Measurements from ENCODE around the gene GNAT2. TPM values are rescaled to one million over a fixed set of nuclear protein-coding genes. Genes with fewer than 3 reads are reported as not detected.

GNAT2 gene
- 0.32 TPM in 1 of 2 replicates, not detected in the other for total RNA-seq

DNA sequence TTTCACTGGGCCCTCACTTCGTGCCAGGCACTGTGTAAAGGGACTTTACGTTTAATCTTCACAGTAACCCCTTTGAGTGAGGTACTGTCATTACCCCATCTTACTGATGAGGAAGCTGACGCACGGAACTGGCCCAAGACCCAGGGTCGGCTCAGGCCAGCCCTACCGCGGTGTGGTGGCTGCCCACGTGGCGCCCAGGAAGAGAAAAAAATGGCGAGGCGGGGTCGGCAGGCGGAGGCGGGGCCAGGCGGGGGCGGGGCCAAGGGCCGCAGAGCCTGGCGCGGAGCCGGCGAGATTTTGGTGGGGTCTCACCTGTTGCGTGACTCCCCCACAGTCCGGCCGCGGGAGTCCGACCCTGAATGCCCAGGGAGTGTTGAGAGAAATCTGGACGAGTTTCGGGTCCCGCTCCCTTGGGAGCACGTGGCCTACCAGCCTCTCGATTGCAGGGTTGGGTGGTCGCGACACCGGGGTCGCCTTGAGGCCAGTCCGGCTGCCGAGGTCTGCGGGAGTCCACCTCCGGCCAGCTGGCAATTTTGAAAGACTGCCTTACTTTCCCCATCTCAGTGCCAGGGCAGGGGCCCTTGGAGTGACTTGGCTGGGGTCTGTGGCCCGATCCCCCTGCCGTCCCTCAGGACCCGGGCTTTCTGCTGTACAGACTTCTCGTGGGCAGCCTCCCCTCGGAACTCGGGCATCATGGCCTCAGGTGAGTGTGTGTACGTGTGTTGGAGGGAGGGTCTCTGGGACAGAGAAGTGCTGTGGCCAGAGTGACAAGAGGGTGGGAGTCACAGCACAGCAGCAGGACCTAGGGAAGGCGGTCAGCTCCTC lies at the start of gene GNAT2, which contains the start of gene AMPD2:
Gene GNAT2, minus strand, starts transcription at position 41 of the 825 bp plus-strand sequence. CDS start 6,746 bp downstream, outside the sequence.
Gene AMPD2, plus strand, starts transcription at position 262 of the 825 bp plus-strand sequence. CDS start 1,339 bp downstream, outside the sequence.

GRCh38 chr1:109667452-109668122 lies 48.2 kb upstream of the GNAT2 start, which contains the start of gene GSTM2:
Gene GSTM2 (plus strand): TSS chr1:109668057. CDS start chr1:109668116, 59 bp downstream.

DNA sequence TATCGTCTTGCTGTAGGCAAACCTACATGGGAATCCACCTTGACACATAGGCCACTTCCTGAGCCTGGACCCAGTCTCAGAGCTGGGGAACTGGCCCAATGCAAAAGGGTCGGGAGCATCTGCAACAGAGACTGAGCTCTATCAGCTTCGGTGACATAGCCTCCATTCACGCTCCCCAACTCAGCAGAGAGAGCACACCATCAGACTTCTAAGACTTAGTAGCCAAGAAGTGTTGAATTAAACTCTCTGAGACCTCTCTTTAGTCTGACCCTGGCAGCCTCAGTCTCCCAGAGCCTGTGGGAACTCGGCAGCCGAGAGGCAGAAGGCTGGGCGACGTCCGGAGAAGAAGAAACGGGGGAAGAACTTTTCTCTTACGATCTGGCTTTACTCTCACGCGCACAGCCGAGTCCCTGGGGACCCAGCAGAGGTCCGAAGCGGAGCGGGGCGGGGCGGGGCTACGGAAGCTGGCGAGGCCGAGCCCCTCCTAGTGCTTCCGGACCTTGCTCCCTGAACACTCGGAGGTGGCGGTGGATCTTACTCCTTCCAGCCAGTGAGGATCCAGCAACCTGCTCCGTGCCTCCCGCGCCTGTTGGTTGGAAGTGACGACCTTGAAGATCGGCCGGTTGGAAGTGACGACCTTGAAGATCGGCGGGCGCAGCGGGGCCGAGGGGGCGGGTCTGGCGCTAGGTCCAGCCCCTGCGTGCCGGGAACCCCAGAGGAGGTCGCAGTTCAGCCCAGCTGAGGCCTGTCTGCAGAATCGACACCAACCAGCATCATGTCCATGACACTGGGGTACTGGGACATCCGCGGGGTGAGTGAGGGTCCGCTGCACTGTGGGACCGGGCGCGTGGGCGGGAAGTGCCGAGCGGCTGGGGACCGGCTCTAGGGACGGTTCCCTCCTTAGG lies 36.5 kb upstream of the GNAT2 start, which contains the start of gene GSTM4:
Gene GSTM4, plus strand, starts transcription at position 485 of the 905 bp plus-strand sequence. Its CDS starts 291 bp downstream, at position 776.

Other genes with a start within 250 kb of the GNAT2 start
- gene SORT1, start 221.7 kb downstream of the GNAT2 start, total RNA-seq: 15.3 and 19.6 TPM in 2 replicates
- gene PSMA5, start 193.2 kb downstream of the GNAT2 start, total RNA-seq: 79.8 and 93.9 TPM in 2 replicates
- not detected in 2 replicates for gene SYPL2, start 153.1 kb downstream of the GNAT2 start, total RNA-seq
- gene ATXN7L2, start 135.7 kb downstream of the GNAT2 start, total RNA-seq: 1.9 and 2.1 TPM in 2 replicates
- 3.3 and 4.5 TPM in 2 replicates for gene CYB561D1, start 125.5 kb downstream of the GNAT2 start, total RNA-seq
- gene AMIGO1, start 109.9 kb downstream of the GNAT2 start, total RNA-seq: 0.65 and 0.76 TPM in 2 replicates
- gene GPR61, start 79.7 kb downstream of the GNAT2 start, total RNA-seq: not detected in 2 replicates
- gene GNAI3, start 71.0 kb downstream of the GNAT2 start, total RNA-seq: 19.2 and 21.9 TPM in 2 replicates
- 41.3 and 51.7 TPM in 2 replicates for gene AMPD2, start 221 bp upstream of the GNAT2 start, total RNA-seq
- gene GSTM4, start 36.5 kb upstream of the GNAT2 start, total RNA-seq: 1.5 and 2.3 TPM in 2 replicates
- 0.32 and 4.3 TPM in 2 replicates for gene GSTM2, start 48.4 kb upstream of the GNAT2 start, total RNA-seq
- gene GSTM1, start 68.2 kb upstream of the GNAT2 start, total RNA-seq: 0.32 and 2.6 TPM in 2 replicates
- 0.65 and 0.76 TPM in 2 replicates for gene GSTM5, start 92.6 kb upstream of the GNAT2 start, total RNA-seq
- 24.6 and 38.7 TPM in 2 replicates for gene GSTM3, start 121.4 kb upstream of the GNAT2 start, total RNA-seq
- gene EPS8L3, start 144.3 kb upstream of the GNAT2 start, total RNA-seq: not detected in 2 replicates

Measured in epithelial cell of umbilical artery (primary cell).